Common myeloid progenitor, CD34-positive (primary cell): ENCODE results near the gene CXCR3.

Experiments
- CTCF ChIA-PET: fragments of 350-600 bp; sonication (Branson Sonifier 250); formaldehyde crosslinking; loops from one replicate; lab custom pipeline; 2021; ENCODE audit warnings: antibody characterized with exemption; lab: Charles Lee
- POLR2A ChIA-PET: fragments of 350-600 bp; sonication (Branson Sonifier 250); formaldehyde crosslinking; loops from one replicate; lab custom pipeline; 2021; ENCODE audit warnings: antibody characterized with exemption; lab: Charles Lee
- DNase-seq, 3 donors: peaks; one replicate each; pipeline versions ENCODE4 v3.0.0 to v3.0.0-alpha.2; 2013
- H3K27ac ChIP-seq, 2 experiments: 1 replicate in 1 of 2; 2 replicates in 1 of 2; pipeline ENCODE4 v1.7.0; 2013; ENCODE audit warnings: inconsistent platforms in 2 of 2, low read length in 2 of 2, mild to moderate bottlenecking in 2 of 2, low read depth in 1 of 2, moderate library complexity in 1 of 2; ENCODE audit not compliant: severe bottlenecking in 2 of 2, insufficient read depth in 1 of 2, poor library complexity in 1 of 2
- H3K27me3 ChIP-seq, 5 experiments: replicated peaks in 2 of 5; 1 replicate in 3 of 5; 2 replicates in 2 of 5; pipeline versions ENCODE4 v1.6.1 to v1.7.0; 2013; ENCODE audit warnings: low read length in 4 of 5, mild to moderate bottlenecking in 2 of 5, moderate library complexity in 2 of 5, inconsistent platforms in 1 of 5; ENCODE audit not compliant: insufficient read depth in 5 of 5, control insufficient read depth in 4 of 5
- H3K36me3 ChIP-seq, 4 experiments: 1 replicate in 2 of 4; 2 replicates in 2 of 4; pipeline versions ENCODE4 v1.6.1 to v1.7.0; 2013; ENCODE audit warnings: low read length in 3 of 4, control low read depth in 1 of 4, mild to moderate bottlenecking in 1 of 4; ENCODE audit not compliant: control insufficient read depth in 4 of 4, insufficient read depth in 4 of 4
- H3K4me1 ChIP-seq, 4 experiments: 1 replicate in 3 of 4; 2 replicates in 1 of 4; pipeline versions ENCODE4 v1.6.1 to v1.7.1; 2013; ENCODE audit warnings: low read length in 3 of 4, mild to moderate bottlenecking in 3 of 4, control low read depth in 1 of 4, inconsistent platforms in 1 of 4, moderate library complexity in 1 of 4; ENCODE audit not compliant: control insufficient read depth in 4 of 4, insufficient read depth in 4 of 4; ENCODE audit errors: control extremely low read depth in 1 of 4
- H3K4me3 ChIP-seq, 7 experiments: 1 replicate in 4 of 7; 2 replicates in 3 of 7; pipeline versions ENCODE4 v1.5.1 to v1.7.0; 2013; ENCODE audit warnings: mild to moderate bottlenecking in 7 of 7, low read length in 6 of 7, moderate library complexity in 6 of 7, inconsistent platforms in 2 of 7, low read depth in 2 of 7, control low read depth in 1 of 7; ENCODE audit not compliant: insufficient read depth in 4 of 7, control insufficient read depth in 1 of 7; ENCODE audit errors: extremely low read depth in 1 of 7
- H3K9me3 ChIP-seq, 5 experiments: 1 replicate in 4 of 5; 2 replicates in 1 of 5; pipeline versions ENCODE4 v1.6.1 to v1.7.1; 2013; ENCODE audit warnings: low read length in 4 of 5, mild to moderate bottlenecking in 2 of 5, inconsistent platforms in 1 of 5, low read depth in 1 of 5, moderate library complexity in 1 of 5; ENCODE audit not compliant: control insufficient read depth in 4 of 5, insufficient read depth in 2 of 5; ENCODE audit errors: control extremely low read depth in 1 of 5
- WGBS: methylation state at CpG from one replicate; pipeline ENCODE4 v1.1.5; 2013; ENCODE audit not compliant: insufficient coverage; 5-methylcytosine and 5-hydroxymethylcytosine counted together

Gene CXCR3

DNA sequence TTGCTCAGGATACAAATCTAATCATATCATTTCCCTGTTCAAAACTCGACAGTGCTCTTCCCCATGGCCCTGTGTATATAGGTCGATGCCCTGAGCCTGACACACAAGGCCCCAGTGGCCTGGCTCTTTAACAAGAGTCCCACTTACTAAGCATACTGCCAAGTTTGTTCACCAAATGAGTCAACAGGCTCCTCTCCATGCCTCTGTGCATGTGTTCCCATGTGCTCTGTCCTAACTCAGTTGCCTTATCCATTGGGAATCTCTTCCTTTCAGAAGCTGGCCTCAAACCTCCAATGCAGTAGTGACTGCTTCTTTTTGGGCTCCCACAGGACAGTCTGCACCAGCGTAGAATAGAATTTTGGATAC, 18.9 kb upstream of the CXCR3 start:
- H3K27ac ChIP-seq, result no peak overlapping the region
- H3K36me3 ChIP-seq, result no peaks in the 10 kb centered on the region
- ChIA-PET POLR2A (interaction anchor here (0.6 kb wide), 1 partner anchor 55 kb away, joined by 4 read pairs; no protein-coding TSS in a partner anchor), CTCF (interaction anchor here (1.0 kb wide), 1 partner anchor 15 kb away, joined by 4 read pairs; no protein-coding TSS in a partner anchor)
- peak in 1 of 3 donors; percentile 19 for DNase-seq
- WGBS, result 76% methylated on average over 3 of the region's 3 CpGs
- no peaks in the 10 kb centered on the region for H3K27me3 ChIP-seq
- H3K4me3 ChIP-seq, result no peak overlapping the region
- H3K9me3 ChIP-seq, result no peaks in the 10 kb centered on the region
- peaks cover 0 to 12% (median 4%) of the 10 kb centered on the region in 4 experiments for H3K4me1 ChIP-seq

DNA sequence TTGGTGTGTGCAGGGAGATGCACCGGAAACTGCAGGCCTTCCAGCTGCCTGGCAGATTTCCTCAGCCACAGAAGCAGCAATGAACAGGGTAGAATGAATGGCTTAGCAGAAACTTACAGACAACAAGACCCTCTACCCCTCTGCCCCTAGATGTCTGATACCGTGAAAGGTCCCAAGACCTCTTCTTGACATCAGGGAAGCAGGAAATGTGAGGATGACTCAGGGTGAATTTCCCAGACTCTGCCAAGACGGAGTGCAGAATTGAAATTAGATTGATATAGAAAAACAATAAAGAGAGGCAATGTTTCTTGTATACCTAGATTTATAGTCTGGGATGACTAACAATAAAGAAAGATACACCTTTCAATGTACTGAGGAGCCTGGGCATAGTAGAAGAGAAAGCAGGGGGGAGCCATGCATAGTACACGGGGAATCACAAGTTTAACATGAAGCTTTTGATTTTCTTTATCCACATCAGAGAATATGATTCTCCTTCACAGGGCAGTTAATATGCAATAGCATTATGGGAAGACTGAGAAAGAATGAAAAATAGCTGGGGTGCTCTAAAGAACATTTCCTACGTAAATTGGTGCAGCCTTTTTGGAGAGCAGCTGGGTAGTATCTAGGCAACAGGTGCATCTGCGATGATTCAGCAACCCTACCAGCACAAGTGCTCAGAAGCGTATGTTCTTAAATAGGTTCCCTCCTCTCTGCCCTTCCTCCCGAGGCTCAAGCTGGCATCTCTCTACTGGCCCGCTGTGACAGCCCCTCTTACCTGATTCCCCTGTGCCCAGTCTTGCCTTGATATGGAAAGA, 18.3 kb upstream of the CXCR3 start:
- Histone ChIP-seq H3K27ac (no peak overlapping the region), H3K36me3 (no peaks in the 10 kb centered on the region), H3K27me3 (peaks cover 0 to 3% (median 0%) of the 10 kb centered on the region in 5 experiments), H3K4me3 (no peak overlapping the region), H3K9me3 (no peaks in the 10 kb centered on the region), H3K4me1 (peaks cover 0 to 12% (median 4%) of the 10 kb centered on the region in 4 experiments)
- DNase-seq, result peak; percentile 24 to 64 (median 58)
- WGBS, result 55% methylated on average over 8 of the region's 9 CpGs
- ChIA-PET POLR2A (no interaction called here), CTCF (interaction anchor here (1.0 kb wide), 1 partner anchor 16 kb away, joined by 4 read pairs; no protein-coding TSS in a partner anchor)

DNA sequence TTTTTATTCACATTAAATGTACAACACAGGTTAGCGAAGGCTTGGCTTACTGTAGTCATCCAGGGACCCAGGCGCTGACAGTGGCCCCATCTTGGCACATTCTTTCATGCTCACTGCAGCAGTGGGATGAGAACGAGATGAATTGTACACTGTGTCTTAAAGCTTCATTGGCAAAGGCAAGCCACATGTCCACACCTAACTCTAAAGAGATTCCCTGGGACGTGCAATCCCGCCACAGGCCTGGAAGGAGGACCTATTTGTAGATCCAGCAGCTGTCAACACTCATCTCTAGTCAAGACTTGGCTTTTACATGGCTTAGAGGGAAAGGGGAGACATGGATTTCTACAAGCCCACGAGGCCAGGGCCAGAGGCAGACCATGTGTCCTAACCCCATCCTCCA, 16.1 kb upstream of the CXCR3 start:
- H3K9me3 ChIP-seq, result no peaks in the 10 kb centered on the region
- CTCF ChIA-PET, result no interaction called here
- peaks cover 0 to 3% (median 0%) of the 10 kb centered on the region in 5 experiments for H3K27me3 ChIP-seq
- no peak overlapping the region for H3K4me3 ChIP-seq
- H3K36me3 ChIP-seq, result no peaks in the 10 kb centered on the region
- DNase-seq, result no peak
- H3K27ac ChIP-seq, result no peak overlapping the region
- POLR2A ChIA-PET, result no interaction called here
- H3K4me1 ChIP-seq, result peaks cover 0 to 14% (median 6%) of the 10 kb centered on the region in 4 experiments
- 85% methylated on average over 5 of the region's 6 CpGs for WGBS

DNA sequence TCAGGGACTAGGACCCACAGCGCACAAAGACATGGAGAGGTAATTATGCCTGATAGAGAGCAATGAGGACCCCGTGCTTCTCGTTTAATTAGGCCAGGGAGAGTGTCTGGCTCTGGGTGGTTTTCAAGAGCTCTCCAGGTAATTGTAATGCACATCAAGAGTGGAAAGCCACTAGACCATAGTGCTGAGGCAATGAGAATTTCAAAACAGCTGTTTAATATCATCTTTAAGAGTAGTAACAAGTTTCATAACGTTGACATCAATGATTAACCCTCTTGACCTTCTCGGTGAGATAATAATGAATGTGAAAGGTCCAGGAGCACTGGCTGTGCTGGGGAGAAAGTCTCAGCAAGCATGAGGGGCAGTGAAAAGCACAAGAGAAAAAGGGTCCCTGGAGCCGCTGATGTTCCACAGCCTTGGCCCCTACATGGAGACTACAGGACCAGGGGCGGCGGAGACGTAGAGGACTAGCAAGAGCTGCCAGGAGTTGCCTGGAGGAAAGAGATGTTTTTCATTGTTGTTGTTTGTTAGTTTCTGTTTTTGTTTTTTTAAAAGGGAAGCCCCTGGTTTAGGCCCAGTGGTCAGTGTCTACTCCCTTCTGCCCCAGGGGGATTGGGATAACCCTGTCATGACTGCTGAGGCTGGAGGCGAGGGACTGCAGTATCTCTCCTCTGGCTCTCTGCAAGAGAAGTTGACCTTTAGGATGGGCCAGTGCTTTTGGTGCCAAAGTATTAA, 14.8 kb upstream of the CXCR3 start:
- ChIA-PET POLR2A (no interaction called here), CTCF (no interaction called here)
- DNase-seq, result no peak
- peaks cover 0 to 14% (median 6%) of the 10 kb centered on the region in 4 experiments for H3K4me1 ChIP-seq
- 89% methylated on average over 10 of the region's 10 CpGs for WGBS
- H3K4me3 ChIP-seq, result no peak overlapping the region
- no peak overlapping the region for H3K27ac ChIP-seq
- H3K36me3 ChIP-seq, result no peaks in the 10 kb centered on the region
- H3K27me3 ChIP-seq, result peaks cover 0 to 3% (median 0%) of the 10 kb centered on the region in 5 experiments
- no peaks in the 10 kb centered on the region for H3K9me3 ChIP-seq

DNA sequence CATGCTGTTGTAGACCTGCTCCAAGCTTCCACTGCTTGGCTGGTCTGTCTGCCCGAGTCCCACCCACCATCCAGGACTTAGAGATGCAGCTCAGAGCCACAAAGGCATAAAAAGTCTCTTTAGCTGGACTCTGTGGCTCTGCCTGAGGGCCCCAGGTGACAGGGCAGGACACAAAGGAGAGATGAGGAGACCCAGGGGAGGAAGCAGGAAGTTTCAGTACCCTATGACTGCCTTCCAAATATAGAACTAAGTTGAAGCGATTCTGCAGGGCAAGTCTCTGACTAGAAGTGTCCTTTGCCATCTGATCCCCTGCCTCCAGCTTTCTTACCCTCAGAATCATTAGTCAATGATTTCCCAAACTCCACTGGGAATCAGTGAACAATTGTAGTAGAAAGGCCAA, 11.2 kb upstream of the CXCR3 start:
- Histone ChIP-seq H3K4me1 (peaks cover 0 to 11% (median 0%) of the 10 kb centered on the region in 4 experiments), H3K36me3 (no peaks in the 10 kb centered on the region), H3K27ac (no peak overlapping the region), H3K27me3 (peaks cover 0 to 3% (median 0%) of the 10 kb centered on the region in 5 experiments), H3K9me3 (no peaks in the 10 kb centered on the region), H3K4me3 (no peak overlapping the region)
- 66% methylated on average over 2 of the region's 2 CpGs for WGBS
- DNase-seq, result no peak
- POLR2A ChIA-PET, result no interaction called here
- CTCF ChIA-PET, result interaction anchor here (1.0 kb wide), 1 partner anchor 11 kb away, joined by 5 read pairs; the partner anchor contains the start of gene CXCR3

DNA sequence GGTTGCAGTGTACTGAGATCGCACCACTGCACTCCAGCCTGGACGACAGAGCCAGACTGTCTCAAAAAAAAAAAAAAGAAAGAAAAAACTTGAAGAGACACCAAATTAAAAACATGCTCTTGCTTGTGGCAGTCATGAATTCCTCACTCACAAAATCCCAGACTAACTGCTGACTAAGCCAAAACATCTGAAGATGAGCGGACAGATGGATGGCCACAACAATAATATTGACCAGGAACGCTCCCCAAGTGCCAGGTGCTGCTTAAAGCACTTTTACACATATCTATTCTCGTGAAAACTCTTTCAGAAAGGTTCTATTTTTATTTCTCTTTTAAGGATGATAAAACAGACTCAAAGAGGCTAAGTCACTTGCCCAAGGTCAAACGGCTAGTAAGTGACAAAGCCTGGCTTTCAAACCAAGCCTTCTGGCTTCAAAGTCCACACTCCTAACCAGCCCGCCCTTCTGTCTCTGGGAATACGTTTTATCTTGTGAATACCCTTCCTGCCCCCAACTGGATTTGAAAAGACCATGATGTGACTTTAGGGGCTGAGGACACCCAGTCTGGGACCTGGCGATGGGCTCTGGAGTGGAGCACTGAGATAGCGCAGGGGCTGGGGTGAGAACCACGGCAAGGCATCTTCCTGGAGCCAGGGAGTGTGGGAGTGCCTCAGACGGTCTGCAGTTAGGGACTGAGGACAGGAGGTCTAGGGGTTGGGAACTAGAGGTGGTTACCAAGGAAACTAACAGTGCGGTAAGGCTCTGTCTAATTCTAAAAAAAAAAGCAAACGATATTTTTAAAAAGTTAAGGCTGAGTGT, 9.5 kb upstream of the CXCR3 start:
- H3K36me3 ChIP-seq, result no peaks in the 10 kb centered on the region
- H3K4me1 ChIP-seq, result peaks cover 0 to 25% (median 11%) of the 10 kb centered on the region in 4 experiments
- no peak overlapping the region for H3K27ac ChIP-seq
- ChIA-PET POLR2A (no interaction called here), CTCF (no interaction called here)
- WGBS, result 90% methylated on average over 11 of the region's 14 CpGs
- H3K4me3 ChIP-seq, result no peak overlapping the region
- H3K27me3 ChIP-seq, result peaks cover 0 to 3% (median 0%) of the 10 kb centered on the region in 5 experiments
- H3K9me3 ChIP-seq, result no peaks in the 10 kb centered on the region
- no peak for DNase-seq
